Endothelial cell of umbilical vein (primary cell): ENCODE results near the gene NELL2. TPM values are rescaled to one million over a fixed set of nuclear protein-coding genes. Genes with fewer than 3 reads are reported as not detected.

Experiments used
- BruUV-seq: library from RNA; stranded (reverse); fragments of 400-500 nt; replicated peaks from 2 replicates; lab custom pipeline; 2021; lab: Mats Ljungman, UMichigan
- CTCF ChIA-PET: fragments of 300-600, 350-600 bp; sonication (Branson Sonifier 250); formaldehyde crosslinking; loops from one replicate; lab custom pipeline; 2021; ENCODE audit warnings: antibody characterized with exemption, inconsistent platforms; lab: Charles Lee
- POLR2A ChIA-PET: fragments of 300-600, 350-600 bp; sonication (Branson Sonifier 250); formaldehyde crosslinking; loops from one replicate; lab custom pipeline; 2021; ENCODE audit warnings: antibody characterized with exemption, inconsistent platforms; lab: Charles Lee
- DNase-seq: peaks from one replicate; pipeline ENCODE4 v3.0.0-alpha.2; 2011; ENCODE audit warnings: low read depth, low spot score
- FAIRE-seq: peaks from 2 replicates; lab custom pipeline; 2011; peaks lifted over from hg19 to GRCh38; lab: Jason Lieb, UNC
- H2AFZ ChIP-seq: 2 replicates; pipeline ENCODE4 v1.6.0; 2012; ENCODE audit warnings: low read depth, low read length, control low read depth, inconsistent platforms
- H3K27ac ChIP-seq: 2 replicates; pipeline ENCODE4 v1.5.1; 2011; ENCODE audit warnings: low read depth, mild to moderate bottlenecking, control low read depth, low read length, moderate library complexity; ENCODE audit not compliant: insufficient read depth
- H3K27me3 ChIP-seq, 2 experiments: 2 replicates each; pipeline versions ENCODE4 v1.6.0 to v1.6.1; 2011; ENCODE audit warnings: low read length in 2 of 2, mixed read lengths in 1 of 2; ENCODE audit not compliant: control insufficient read depth in 2 of 2, insufficient read depth in 2 of 2
- H3K36me3 ChIP-seq, 2 experiments: 2 replicates in 1 of 2; 3 replicates in 1 of 2; pipeline ENCODE4 v1.5.1; 2011; ENCODE audit warnings: low read length in 2 of 2, mild to moderate bottlenecking in 1 of 2, moderate library complexity in 1 of 2; ENCODE audit not compliant: control insufficient read depth in 2 of 2, insufficient read depth in 2 of 2; ENCODE audit errors: extremely low read depth in 1 of 2
- H3K4me1 ChIP-seq: 3 replicates; pipeline ENCODE4 v1.5.1; 2011; ENCODE audit warnings: mild to moderate bottlenecking, low read length; ENCODE audit not compliant: control insufficient read depth, insufficient read depth; ENCODE audit errors: extremely low read depth
- H3K4me2 ChIP-seq: 2 replicates; pipeline ENCODE4 v1.6.1; 2011; ENCODE audit warnings: low read length, control low read depth, mixed read lengths; ENCODE audit not compliant: insufficient read depth
- H3K4me3 ChIP-seq, 3 experiments: fragments of 200-600 bp in 1 of 3; sonication (generic), shearing (Covaris generic) in 1 of 3; replicated peaks in 1 of 3; 2 replicates each; pipeline ENCODE4 v1.5.1; 2011 to 2016; ENCODE audit warnings: control low read depth in 3 of 3, low read length in 3 of 3, mild to moderate bottlenecking in 2 of 3, inconsistent platforms in 1 of 3, low read depth in 1 of 3, moderate library complexity in 1 of 3; ENCODE audit not compliant: insufficient read depth in 1 of 3
- H3K79me2 ChIP-seq: 2 replicates; pipeline ENCODE4 v1.6.0; 2012; ENCODE audit warnings: low read length, inconsistent platforms; ENCODE audit not compliant: control insufficient read depth, insufficient read depth
- H3K9ac ChIP-seq: replicated peaks from 2 replicates; pipeline ENCODE3; 2011; ENCODE audit warnings: low read length, control low read depth; ENCODE audit not compliant: insufficient read depth; ENCODE audit errors: extremely low read depth
- H3K9me1 ChIP-seq: replicated peaks from 3 replicates; pipeline ENCODE4 v1.6.0; 2011; ENCODE audit warnings: mild to moderate bottlenecking, low read length; ENCODE audit not compliant: control insufficient read depth, insufficient read depth; ENCODE audit errors: extremely low read depth
- H3K9me3 ChIP-seq: replicated peaks from 2 replicates; pipeline ENCODE4 v1.5.1; 2012; ENCODE audit warnings: low read length, inconsistent platforms; ENCODE audit not compliant: control insufficient read depth, insufficient read depth
- H4K20me1 ChIP-seq: replicated peaks from 2 replicates; pipeline ENCODE3; 2011; ENCODE audit warnings: mild to moderate bottlenecking, low read length; ENCODE audit not compliant: control insufficient read depth, insufficient read depth; ENCODE audit errors: extremely low read depth
- EZH2 ChIP-seq: IDR thresholded peaks from 2 replicates; pipeline ENCODE4 v1.6.1; 2012; ENCODE audit warnings: borderline replicate concordance, low read depth, mild to moderate bottlenecking, moderate library complexity, low read length, inconsistent platforms; ENCODE audit not compliant: severe bottlenecking
- FOS ChIP-seq: IDR thresholded peaks from 2 replicates; pipeline ENCODE4 v1.6.1; 2011; ENCODE audit warnings: mild to moderate bottlenecking, low read length, moderate library complexity, borderline replicate concordance; ENCODE audit not compliant: insufficient read depth
- GATA2 ChIP-seq: IDR thresholded peaks from 2 replicates; pipeline ENCODE4 v1.7.0; 2011; ENCODE audit warnings: low read depth, mild to moderate bottlenecking, moderate library complexity, mixed read lengths, low read length; ENCODE audit not compliant: insufficient read length, insufficient read depth
- JUN ChIP-seq: IDR thresholded peaks from 2 replicates; pipeline ENCODE4 v1.6.1; 2011; ENCODE audit warnings: borderline replicate concordance, low read depth; ENCODE audit not compliant: insufficient read length, insufficient read depth
- MYC ChIP-seq: IDR thresholded peaks from one replicate; pipeline ENCODE4 v1.6.1; 2011; ENCODE audit warnings: mild to moderate bottlenecking, low read depth, low read length
- POLR2A ChIP-seq: IDR thresholded peaks from 2 replicates; pipeline ENCODE4 v1.6.1; 2012; ENCODE audit warnings: low read depth, mild to moderate bottlenecking, control low read depth, low read length
- POLR2AphosphoS5 ChIP-seq: IDR thresholded peaks from 2 replicates; pipeline ENCODE4 v1.6.1; 2012; ENCODE audit warnings: low read depth, mild to moderate bottlenecking, control low read depth, low read length, moderate library complexity; ENCODE audit not compliant: insufficient read depth
- dilution Hi-C: fragments of 300-500 bp; cut with MboI; formaldehyde crosslinking; loops from one replicate; pipeline ENCODE4 v1.15.0; 2019; ENCODE audit warnings: low sequenced_read_pairs; ENCODE audit not compliant: extremely low pct_ligation_motif_present
- intact Hi-C: fragments of 100-400 bp; cut with micrococcal nuclease; formaldehyde crosslinking; loops from one replicate; pipeline ENCODE4 v1.10.0; 2022
- polyA plus RNA-seq, 4 experiments: library from polyadenylated mRNA; depleted of rRNA in 3 of 4; stranded (reverse) in 3 of 4; unstranded in 1 of 4; fragments of >200 nt; gene quantifications; 2 replicates each; pipeline versions ENCODE4 v1.2.1 to v1.2.3, GENCODE V29; 2011 to 2012; ENCODE audit warnings: missing spikeins in 1 of 4
- total RNA-seq: library from RNA; stranded (reverse); gene quantifications from 2 replicates; pipeline ENCODE4 v1.2.3, GENCODE V29; 2021
- TF ChIP-seq, protein P1 (sequence below), 2 donors: IDR thresholded peaks; 1 replicate in 1 of 2; 2 replicates in 1 of 2; pipeline ENCODE4 v1.5.1; 2011; ENCODE audit warnings: low read length in 2 of 2, mild to moderate bottlenecking in 2 of 2, moderate library complexity in 2 of 2, control low read depth in 1 of 2, inconsistent platforms in 1 of 2, low read depth in 1 of 2; ENCODE audit not compliant: insufficient read depth in 1 of 2; ENCODE audit errors: extremely low read depth in 1 of 2
- TF ChIP-seq, protein P2 (sequence below): IDR thresholded peaks from 2 replicates; pipeline ENCODE4 v1.6.1; 2011; ENCODE audit not compliant: insufficient read depth, insufficient read length

The NELL2 gene
- total and polyA plus RNA-seq, 2 donors (not counting 3 experiments of a cell fraction or from before 2014, with no cell fraction given) = 0.11 to 0.49 TPM

DNA sequence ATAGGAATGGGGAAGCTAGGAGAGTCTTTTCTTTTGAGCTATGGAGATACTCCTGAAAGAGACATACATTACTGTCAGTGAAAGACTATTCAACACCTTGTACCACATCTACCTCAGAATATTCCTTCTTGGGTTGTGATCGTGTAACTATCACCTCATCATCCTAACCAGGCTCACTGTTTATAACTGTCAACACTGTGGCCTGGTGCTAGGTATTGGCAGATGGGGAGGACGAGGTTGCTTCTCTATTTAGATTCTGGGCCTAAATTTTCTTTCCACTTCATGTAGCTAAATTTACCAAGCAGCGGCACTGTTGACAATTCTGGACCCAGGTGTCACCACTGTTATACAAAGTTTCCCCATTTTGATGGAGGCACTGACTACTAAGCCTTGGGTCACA is 354.4 kb downstream of the NELL2 start:
- TF ChIP-seq JUN = no peak
- TF ChIP-seq, protein P1, sequence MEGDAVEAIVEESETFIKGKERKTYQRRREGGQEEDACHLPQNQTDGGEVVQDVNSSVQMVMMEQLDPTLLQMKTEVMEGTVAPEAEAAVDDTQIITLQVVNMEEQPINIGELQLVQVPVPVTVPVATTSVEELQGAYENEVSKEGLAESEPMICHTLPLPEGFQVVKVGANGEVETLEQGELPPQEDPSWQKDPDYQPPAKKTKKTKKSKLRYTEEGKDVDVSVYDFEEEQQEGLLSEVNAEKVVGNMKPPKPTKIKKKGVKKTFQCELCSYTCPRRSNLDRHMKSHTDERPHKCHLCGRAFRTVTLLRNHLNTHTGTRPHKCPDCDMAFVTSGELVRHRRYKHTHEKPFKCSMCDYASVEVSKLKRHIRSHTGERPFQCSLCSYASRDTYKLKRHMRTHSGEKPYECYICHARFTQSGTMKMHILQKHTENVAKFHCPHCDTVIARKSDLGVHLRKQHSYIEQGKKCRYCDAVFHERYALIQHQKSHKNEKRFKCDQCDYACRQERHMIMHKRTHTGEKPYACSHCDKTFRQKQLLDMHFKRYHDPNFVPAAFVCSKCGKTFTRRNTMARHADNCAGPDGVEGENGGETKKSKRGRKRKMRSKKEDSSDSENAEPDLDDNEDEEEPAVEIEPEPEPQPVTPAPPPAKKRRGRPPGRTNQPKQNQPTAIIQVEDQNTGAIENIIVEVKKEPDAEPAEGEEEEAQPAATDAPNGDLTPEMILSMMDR (IDR thresholded peaks at IDR 0.05; ENCODE audit: extremely low read depth in 1 of 2, insufficient read depth in 1 of 2, low read depth in 1 of 2, low read length in 2 of 2) = no peak
- no peak for TF ChIP-seq GATA2
- TF ChIP-seq POLR2AphosphoS5 = no peak
- TF ChIP-seq, protein P2, sequence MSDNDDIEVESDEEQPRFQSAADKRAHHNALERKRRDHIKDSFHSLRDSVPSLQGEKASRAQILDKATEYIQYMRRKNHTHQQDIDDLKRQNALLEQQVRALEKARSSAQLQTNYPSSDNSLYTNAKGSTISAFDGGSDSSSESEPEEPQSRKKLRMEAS = no peak
- no peak for TF ChIP-seq MYC
- TF ChIP-seq EZH2 = no peak
- TF ChIP-seq POLR2A = no peak
- no peak for TF ChIP-seq FOS
- no peak for DNase-seq
- no peaks in the 10 kb centered on the region for H3K79me2 ChIP-seq
- no TSS peak for BruUV-seq
- H3K9ac ChIP-seq = no peak overlapping the region
- H3K27me3 ChIP-seq = no peaks in the 10 kb centered on the region
- H4K20me1 ChIP-seq = no peaks in the 10 kb centered on the region
- no peak overlapping the region for H3K27ac ChIP-seq
- H3K36me3 ChIP-seq = no peaks in the 10 kb centered on the region
- no peak for FAIRE-seq
- no peaks in the 10 kb centered on the region for H3K4me1 ChIP-seq
- ChIA-PET POLR2A (no interaction called here), CTCF (no interaction called here)
- H3K4me3 ChIP-seq = no peak overlapping the region
- H3K9me1 ChIP-seq = no peaks in the 10 kb centered on the region
- dilution Hi-C loops = no loop called here
- intact Hi-C loops = no loop called here
- no peaks in the 10 kb centered on the region for H3K9me3 ChIP-seq
- no peak overlapping the region for H3K4me2 ChIP-seq
- no peak overlapping the region for H2AFZ ChIP-seq
